ENCODE measurements around the gene ZBTB21.

The ZBTB21 gene

GRCh38 chr21:41987310-41987709, 22.9 kb downstream of the ZBTB21 start:
- DNase-seq: no peak

GRCh38 chr21:41985662-41986416, 24.3 kb downstream of the ZBTB21 start:
- DNase-seq: no peak

- DNase-seq: no peak
These were observed 26.9 kb downstream of the ZBTB21 start for GRCh38 chr21:41983229-41983628.

- DNase-seq: no peak
These were observed 29.6 kb downstream of the ZBTB21 start for GRCh38 chr21:41980561-41980960.

GRCh38 chr21:41979751-41980369, 30.3 kb downstream of the ZBTB21 start:
- DNase-seq: no peak

GRCh38 chr21:41979335-41979734, 30.8 kb downstream of the ZBTB21 start:
- DNase-seq: no peak

GRCh38 chr21:41977034-41977950, 32.9 kb downstream of the ZBTB21 start:
- no peak for DNase-seq

GRCh38 chr21:41976611-41977010, 33.5 kb downstream of the ZBTB21 start:
- DNase-seq: no peak

- DNase-seq: no peak
These were observed 34.5 kb downstream of the ZBTB21 start for GRCh38 chr21:41975391-41976272.

GRCh38 chr21:41974752-41975053, 35.5 kb downstream of the ZBTB21 start:
- DNase-seq: no peak

- DNase-seq: no peak
These were observed 36.1 kb downstream of the ZBTB21 start for GRCh38 chr21:41973861-41974751.

GRCh38 chr21:41973427-41973831, 36.7 kb downstream of the ZBTB21 start:
- no peak for DNase-seq

- DNase-seq: no peak
These were observed 37.5 kb downstream of the ZBTB21 start for GRCh38 chr21:41972511-41973205.

GRCh38 chr21:41971891-41972290, 38.3 kb downstream of the ZBTB21 start:
- no peak for DNase-seq

- no peak for DNase-seq
These were observed 39.2 kb downstream of the ZBTB21 start for GRCh38 chr21:41970751-41971653.

GRCh38 chr21:41970106-41970391, 40.1 kb downstream of the ZBTB21 start:
- DNase-seq: no peak

- no peak for DNase-seq
These were observed 42.5 kb downstream of the ZBTB21 start for GRCh38 chr21:41967708-41968107.

GRCh38 chr21:41966872-41967621, 43.1 kb downstream of the ZBTB21 start:
- no peak for DNase-seq

All from activated CD4-positive, alpha-beta T cell treated with anti-CD3 and anti-CD28 coated beads, Interleukin-2, amount 50 U/mL, for 16 hours (primary cell).